ENCODE results near the gene TSN. TPM values are rescaled to one million over a fixed set of nuclear protein-coding genes. Genes with fewer than 3 reads are reported as not detected.

Gene TSN
- 61.4 and 68.6 TPM in 2 replicates for total RNA-seq
- long read RNA-seq, transcript TSN-201 (6 exons, 3,420 nt) = major isoform, 913 of 986 reads
- long read RNA-seq, transcript TSN-210 (5 exons, 605 nt) = minor isoform, 10 of 986 reads
- long read RNA-seq, transcript TSN-202 (6 exons, 1,436 nt) = minor isoform, 6 of 986 reads
- long read RNA-seq, transcript TSN-211 (3 exons, 1,118 nt) = minor isoform, 6 of 986 reads
- long read RNA-seq, partial matches to known transcripts = 4 of 986 reads
- long read RNA-seq, other reads (novel, unspliced or antisense) = 38 of 986 reads

- no peaks in the 10 kb centered on the region for H3K27me3 Mint-ChIP-seq (ENCODE audit: unreplicated experiment)
Observed at GRCh38 chr2:121755237-121756111, at the start of gene TSN. Gene TSN (plus strand): TSS chr2:121755651. CDS start chr2:121755780, 129 bp downstream.

GRCh38 chr2:121705958-121706357, 49.5 kb upstream of the TSN start:
- H3K9me3 Mint-ChIP-seq (ENCODE audit: unreplicated experiment) = no peaks in the 10 kb centered on the region
- H3K27me3 Mint-ChIP-seq (ENCODE audit: unreplicated experiment) = no peaks in the 10 kb centered on the region
- no peak for TF ChIP-seq CTCF (IDR thresholded peaks at IDR 0.05)
- DNase-seq (ENCODE audit: extremely low spot score, unreplicated experiment) = no peak
- H3K4me1 Mint-ChIP-seq (ENCODE audit: unreplicated experiment) = peaks cover 5% of the 10 kb centered on the region
- no peaks in the 10 kb centered on the region for H3K36me3 Mint-ChIP-seq (ENCODE audit: unreplicated experiment)
- no peak overlapping the region for H3K27ac Mint-ChIP-seq (ENCODE audit: unreplicated experiment)
- no peak overlapping the region for H3K4me3 Mint-ChIP-seq (ENCODE audit: unreplicated experiment)

More at GRCh38 chr2:121755237-121756111, at the start of gene TSN:
- H3K4me3 Mint-ChIP-seq (ENCODE audit: unreplicated experiment) = peak within 1 kb of the TSS; percentile 85
- peak; percentile 98 for DNase-seq (ENCODE audit: extremely low spot score, unreplicated experiment)
- TF ChIP-seq CTCF (IDR thresholded peaks at IDR 0.05) = no peak
- H3K36me3 Mint-ChIP-seq (ENCODE audit: unreplicated experiment) = peaks cover 8% of the 10 kb centered on the region
- H3K27ac Mint-ChIP-seq (ENCODE audit: unreplicated experiment) = peak within 1 kb of the TSS; percentile 90
- H3K9me3 Mint-ChIP-seq (ENCODE audit: unreplicated experiment) = no peaks in the 10 kb centered on the region
- H3K4me1 Mint-ChIP-seq (ENCODE audit: unreplicated experiment) = peaks cover 22% of the 10 kb centered on the region

GRCh38 chr2:121707344-121707919, 48.0 kb upstream of the TSN start:
- no peaks in the 10 kb centered on the region for H3K36me3 Mint-ChIP-seq (ENCODE audit: unreplicated experiment)
- TF ChIP-seq CTCF (IDR thresholded peaks at IDR 0.05) = no peak
- no peak for DNase-seq (ENCODE audit: extremely low spot score, unreplicated experiment)
- H3K27ac Mint-ChIP-seq (ENCODE audit: unreplicated experiment) = no peak overlapping the region
- H3K9me3 Mint-ChIP-seq (ENCODE audit: unreplicated experiment) = no peaks in the 10 kb centered on the region
- no peak overlapping the region for H3K4me3 Mint-ChIP-seq (ENCODE audit: unreplicated experiment)
- no peaks in the 10 kb centered on the region for H3K27me3 Mint-ChIP-seq (ENCODE audit: unreplicated experiment)
- H3K4me1 Mint-ChIP-seq (ENCODE audit: unreplicated experiment) = peaks cover 9% of the 10 kb centered on the region

GRCh38 chr2:121707920-121708361, 47.5 kb upstream of the TSN start:
- H3K4me1 Mint-ChIP-seq (ENCODE audit: unreplicated experiment) = peaks cover 9% of the 10 kb centered on the region
- no peak for DNase-seq (ENCODE audit: extremely low spot score, unreplicated experiment)
- no peaks in the 10 kb centered on the region for H3K27me3 Mint-ChIP-seq (ENCODE audit: unreplicated experiment)
- no peak overlapping the region for H3K4me3 Mint-ChIP-seq (ENCODE audit: unreplicated experiment)
- H3K36me3 Mint-ChIP-seq (ENCODE audit: unreplicated experiment) = no peaks in the 10 kb centered on the region
- no peak overlapping the region for H3K27ac Mint-ChIP-seq (ENCODE audit: unreplicated experiment)
- no peaks in the 10 kb centered on the region for H3K9me3 Mint-ChIP-seq (ENCODE audit: unreplicated experiment)
- no peak for TF ChIP-seq CTCF (IDR thresholded peaks at IDR 0.05)
